Measurements from ENCODE around the gene C11orf97. TPM values are rescaled to one million over a fixed set of nuclear protein-coding genes. Genes with fewer than 3 reads are reported as not detected.
A peak's percentile ranks its signal among the peaks of the same experiment; 100 is the strongest.
"Not testable (repeated sequence)": the region's sequence is repeated elsewhere in the genome, so short reads cannot be mapped to it uniquely, and the experiment has no call there.

The C11orf97 gene, protein sequence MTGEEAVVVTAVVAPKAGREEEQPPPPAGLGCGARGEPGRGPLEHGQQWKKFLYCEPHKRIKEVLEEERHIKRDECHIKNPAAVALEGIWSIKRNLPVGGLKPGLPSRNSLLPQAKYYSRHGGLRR
- not detected in 2 replicates for total RNA-seq (2014; rRNA removed)
- not detected for polyA plus RNA-seq (2012)

DNA sequence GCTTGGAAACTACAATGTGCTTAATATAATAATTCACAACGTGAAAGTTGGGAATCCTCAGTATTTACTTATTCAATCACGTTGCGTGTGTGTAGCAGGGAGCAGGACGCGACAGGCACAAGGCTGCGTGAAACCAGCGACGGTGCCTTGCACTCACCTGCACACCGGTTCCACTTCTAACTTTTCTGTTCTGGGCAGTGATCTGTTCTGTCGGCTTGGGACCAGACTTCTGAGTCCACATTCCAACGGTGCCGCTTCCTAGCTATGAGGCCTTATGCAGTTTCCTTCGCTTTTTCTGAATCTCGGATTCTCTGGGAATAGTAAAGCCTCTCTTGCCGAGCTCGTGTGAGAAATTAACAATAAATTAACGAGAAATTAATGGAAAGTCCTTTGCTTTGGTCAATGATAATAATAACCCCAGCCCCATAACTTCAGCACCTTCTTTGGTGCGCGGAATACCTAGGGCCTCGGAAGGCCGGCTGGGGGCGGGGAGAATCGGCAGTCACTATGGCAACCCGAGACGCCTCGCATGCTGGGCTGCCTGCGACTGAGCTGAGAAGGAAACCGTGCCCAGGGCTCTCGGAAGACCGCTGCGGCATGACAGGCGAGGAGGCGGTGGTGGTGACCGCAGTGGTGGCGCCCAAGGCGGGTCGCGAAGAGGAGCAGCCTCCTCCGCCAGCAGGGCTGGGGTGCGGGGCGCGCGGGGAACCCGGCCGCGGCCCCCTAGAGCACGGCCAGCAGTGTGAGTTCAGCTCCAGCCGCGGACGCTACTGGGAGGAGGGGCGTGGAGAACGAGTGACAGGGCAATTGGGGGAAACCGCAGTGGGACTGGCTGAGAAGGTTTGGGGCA lies at the start of gene C11orf97:
Gene C11orf97 (plus strand): TSS at position 530 of the 850 bp plus-strand sequence. CDS start 68 bp downstream, at position 598.
- peak; percentile 23 for DNase-seq (ENCODE audit: low read depth)

DNA sequence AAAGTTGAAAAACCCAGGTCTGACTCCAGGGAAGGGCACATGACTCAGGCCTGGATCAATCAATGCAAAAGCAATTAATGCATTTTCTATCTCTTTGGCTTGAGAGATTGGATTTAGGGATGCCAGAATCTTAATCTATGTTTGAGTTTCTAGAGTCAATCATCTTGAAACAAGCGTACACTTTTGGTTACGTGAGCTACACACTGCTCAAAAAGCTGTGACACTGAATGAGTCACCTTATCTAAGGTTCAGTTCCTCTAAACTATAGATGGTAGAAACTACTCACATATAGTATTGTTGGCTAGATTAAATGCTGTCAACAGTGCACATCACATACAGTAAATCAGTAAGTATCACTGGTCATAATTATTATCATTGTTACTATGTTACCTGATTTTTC lies 42.8 kb upstream of the C11orf97 start:
- no peak for DNase-seq (ENCODE audit: low read depth)

DNA sequence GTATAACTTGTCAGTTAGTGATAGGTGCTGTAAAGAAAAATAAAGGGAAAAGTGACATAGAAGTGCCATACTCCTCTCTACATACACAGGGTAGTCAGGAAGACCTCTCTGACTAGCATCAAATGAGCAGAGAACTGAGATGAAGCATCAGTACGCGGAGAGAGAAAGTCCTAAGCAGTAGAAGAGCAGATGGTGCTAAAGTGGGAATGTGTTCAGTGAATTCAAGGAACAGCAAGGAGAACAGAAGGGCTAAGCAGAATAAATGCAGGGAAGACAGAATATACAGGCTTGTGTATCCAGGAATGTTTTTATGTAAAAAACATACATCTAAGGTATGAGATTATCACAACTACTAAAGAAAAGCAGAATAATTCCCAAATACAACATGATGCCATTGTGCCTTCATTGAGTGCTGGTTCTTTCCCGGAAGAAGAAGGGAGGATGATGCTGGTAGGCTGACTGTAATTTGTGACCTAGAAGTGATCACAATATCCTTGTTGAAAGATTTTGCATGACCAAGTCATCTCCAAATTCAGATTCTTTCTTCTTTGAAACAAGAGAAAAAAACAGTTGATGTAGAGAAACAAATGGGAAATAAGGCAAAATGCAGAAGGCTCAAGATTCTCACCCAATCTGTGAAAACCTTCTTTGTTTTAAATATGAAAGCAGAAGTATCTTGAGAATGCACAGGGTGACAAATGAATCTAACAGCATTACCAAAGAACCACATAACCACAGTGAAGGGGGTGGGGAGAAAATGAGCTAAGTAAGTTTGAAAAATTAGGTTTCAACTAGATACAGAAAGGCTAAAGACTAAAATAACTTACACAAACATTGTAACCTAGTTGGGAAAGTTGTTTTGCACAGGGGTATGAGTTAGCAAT lies 39.1 kb upstream of the C11orf97 start:
- peak; percentile 44 for DNase-seq (ENCODE audit: low read depth)

DNA sequence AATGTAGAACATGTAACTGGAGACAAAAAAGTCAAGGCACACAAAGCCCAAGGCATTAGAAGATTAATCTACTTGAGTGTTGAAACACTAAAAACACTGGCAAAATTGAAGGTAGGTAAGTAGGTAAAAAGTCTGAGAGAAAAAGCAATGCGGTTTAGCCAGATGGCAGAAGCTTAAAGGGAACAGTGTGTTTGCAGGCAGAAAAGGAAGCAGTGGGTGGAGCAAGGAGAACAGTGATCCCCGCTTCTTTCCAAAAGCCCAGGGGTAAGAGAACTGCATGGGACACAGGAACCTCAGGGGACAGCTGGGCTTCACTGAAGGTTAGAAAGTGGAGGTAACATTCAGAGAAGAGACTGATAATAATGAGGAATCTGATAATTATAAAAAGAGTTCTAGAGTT lies 34.6 kb upstream of the C11orf97 start:
- DNase-seq (ENCODE audit: low read depth): no peak

DNA sequence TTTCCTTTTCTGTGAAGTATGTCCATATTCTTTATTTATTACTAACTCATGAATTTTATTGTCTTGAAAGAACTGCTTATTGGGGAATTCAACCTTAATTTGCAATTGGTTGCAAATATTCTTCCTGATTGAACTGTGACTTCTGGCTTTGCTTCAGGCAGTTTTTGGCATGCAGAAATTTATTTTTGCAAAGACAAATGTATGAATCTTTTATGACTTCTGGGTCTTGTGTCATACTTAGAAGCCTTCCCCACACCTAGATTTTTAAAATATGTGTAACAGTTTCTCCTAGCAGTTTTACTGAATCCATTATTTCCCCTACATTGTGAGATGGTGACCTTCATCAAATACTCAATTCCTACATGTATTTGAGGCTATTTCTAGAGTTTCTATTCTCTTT lies 30.9 kb upstream of the C11orf97 start:
- no peak for DNase-seq (ENCODE audit: low read depth)

DNA sequence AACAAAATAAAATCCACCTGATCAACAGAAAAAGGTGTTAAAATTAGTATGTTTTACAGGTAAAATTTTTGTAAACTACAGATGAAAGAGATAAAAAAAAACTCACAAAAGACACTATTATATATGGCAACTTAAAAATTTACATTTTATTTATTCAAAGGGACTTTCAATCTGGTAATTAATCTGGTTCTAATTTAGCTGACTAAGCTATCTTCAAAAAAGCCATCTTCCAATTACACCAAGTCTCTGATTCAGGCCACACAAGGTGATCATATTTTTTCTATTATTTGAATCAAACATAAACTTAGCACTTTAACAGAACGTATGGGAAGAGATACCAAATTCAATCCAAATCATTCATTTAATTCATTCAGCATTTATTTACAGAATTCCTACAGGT lies 26.2 kb upstream of the C11orf97 start:
- no peak for DNase-seq (ENCODE audit: low read depth)

DNA sequence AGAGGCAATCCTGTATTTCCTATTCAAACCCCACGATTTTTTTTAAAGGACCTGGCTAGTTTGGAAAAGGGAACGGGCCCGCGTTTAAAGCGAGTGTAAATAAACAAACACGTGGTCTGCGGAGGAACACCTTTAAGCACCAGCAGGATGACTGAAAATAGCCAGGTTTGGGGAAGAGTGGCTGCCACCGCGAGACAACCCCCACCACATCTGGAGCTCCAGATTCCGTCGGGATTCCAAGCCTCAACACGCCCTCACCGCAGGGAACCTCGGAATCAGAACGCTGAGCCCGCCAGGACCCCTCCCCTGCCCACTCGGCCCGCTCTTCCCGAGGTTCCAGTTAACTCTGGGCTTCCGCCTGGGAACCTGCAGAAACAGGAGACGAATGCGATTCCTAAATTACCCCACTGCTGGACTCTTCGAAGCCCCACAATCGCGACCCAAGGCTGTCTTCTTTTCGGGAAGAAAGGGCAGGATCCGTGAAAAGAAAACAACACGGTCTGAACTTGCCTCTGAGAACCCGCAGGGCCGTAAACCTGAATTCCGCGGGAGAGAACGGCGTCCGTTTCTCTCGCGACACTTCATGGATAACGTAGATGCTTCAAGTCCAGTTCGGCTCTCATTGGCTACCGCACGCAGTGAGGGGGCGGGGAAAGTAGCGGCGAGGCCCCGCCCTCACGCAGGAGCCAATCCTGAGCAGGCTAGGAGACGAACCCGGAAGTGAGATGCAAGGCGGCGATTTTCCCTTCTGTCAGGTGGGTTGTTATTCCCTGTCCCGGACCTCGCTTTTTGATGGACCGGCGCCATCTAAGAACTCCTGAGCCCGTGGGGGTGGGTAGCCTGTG lies 18.8 kb upstream of the C11orf97 start, which contains the start of the genes ANKRD49 and MRE11:
Gene ANKRD49 (plus strand): TSS at position 704 of the 845 bp plus-strand sequence. CDS start 2,710 bp downstream, outside the sequence.
Gene MRE11 (minus strand): TSS at position 564 of the 845 bp plus-strand sequence. CDS start 1,043 bp downstream, outside the sequence.
- DNase-seq (ENCODE audit: low read depth): peak; percentile 96

DNA sequence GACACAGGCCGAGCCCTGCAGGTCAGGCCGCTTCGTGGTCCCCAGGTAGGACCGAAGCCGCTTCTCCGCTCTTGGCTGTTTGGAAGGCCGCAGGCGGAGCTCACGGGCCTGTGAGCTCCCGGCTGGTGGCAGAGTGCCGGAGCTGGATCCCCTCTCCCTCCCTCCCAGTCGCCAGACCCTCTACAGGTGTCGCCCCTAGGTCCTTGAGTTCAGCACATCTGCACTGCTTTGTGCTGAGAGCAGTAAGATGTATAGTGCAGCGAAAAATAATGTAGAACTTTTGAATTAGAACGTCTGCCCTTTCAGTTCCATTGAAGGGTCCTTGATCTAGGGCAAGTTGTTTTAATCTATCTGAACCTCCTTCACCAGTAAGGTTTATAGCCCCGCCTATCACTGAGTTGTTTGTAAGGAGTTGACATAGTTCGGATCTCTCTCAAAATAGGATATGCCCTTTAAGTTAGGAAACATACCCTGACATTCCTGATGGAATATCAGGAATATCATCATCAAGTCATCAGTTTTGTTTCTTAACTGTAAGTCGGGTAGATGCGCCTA lies 18.1 kb upstream of the C11orf97 start:
- DNase-seq (ENCODE audit: low read depth): no peak

DNA sequence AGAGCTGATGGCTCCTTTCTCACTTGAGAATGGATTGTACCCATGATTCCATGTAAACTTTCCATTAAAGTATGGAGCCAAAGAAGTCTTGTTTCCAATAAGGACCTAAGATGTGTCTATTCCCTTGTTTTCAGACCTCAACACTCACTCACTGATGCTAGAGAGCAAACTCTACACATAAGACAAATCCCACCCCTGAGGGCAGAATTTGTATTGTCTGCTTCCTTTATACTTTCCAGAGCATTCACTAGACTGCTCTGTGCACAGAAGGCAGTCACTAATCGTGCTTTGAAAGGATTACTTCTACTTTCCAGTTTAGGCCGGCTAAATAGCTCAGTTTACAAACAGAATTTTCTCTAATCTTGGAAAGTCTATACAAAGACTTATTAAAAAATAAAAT lies 12.1 kb upstream of the C11orf97 start:
- DNase-seq (ENCODE audit: low read depth): no peak

DNA sequence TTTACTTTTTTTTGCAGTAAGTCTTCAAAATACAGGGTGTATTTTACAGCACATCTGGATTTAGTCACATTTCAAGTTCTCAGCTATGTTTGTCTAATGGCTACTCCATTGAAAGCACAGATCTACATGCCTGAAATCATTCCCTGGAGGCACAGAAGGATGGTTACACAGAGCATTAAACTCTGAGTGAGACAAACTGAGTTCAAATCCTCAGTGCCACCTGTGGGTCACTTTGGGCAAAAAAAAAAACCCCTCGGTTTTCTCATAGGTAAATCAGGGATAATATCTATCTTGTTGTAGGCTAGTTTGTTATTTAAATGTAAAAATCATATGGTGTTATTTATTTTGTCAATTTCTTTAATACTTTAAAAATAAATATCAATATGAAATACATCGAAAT lies 10.7 kb upstream of the C11orf97 start:
- DNase-seq (ENCODE audit: low read depth): no peak

DNA sequence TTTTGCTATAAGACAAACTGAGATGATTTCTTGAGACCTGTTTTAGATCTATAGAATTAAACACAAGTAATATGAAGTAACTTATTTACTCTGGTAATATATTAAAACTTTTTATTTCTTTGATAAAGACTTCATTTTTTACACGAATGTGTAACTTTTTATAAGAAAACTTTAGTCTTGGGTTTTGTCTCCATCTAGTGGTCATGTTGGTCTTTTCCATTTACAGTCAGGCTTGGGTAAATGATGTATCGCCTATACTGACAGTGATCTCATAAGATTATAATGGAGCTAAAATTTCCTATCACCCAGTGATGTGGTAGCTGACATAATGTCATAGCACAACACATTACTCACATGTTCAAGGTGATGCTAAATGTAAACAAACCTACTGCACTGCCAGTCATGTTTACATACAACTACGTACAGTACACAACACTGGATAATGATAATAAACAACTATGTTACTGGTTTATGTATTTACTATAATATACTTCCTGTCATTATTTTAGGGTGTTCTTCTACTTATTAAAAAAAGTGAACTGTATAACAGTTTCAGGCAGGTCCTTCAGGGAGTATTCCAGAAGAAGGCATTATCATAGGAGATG lies 7.5 kb upstream of the C11orf97 start:
- DNase-seq (ENCODE audit: low read depth): peak; percentile 55

DNA sequence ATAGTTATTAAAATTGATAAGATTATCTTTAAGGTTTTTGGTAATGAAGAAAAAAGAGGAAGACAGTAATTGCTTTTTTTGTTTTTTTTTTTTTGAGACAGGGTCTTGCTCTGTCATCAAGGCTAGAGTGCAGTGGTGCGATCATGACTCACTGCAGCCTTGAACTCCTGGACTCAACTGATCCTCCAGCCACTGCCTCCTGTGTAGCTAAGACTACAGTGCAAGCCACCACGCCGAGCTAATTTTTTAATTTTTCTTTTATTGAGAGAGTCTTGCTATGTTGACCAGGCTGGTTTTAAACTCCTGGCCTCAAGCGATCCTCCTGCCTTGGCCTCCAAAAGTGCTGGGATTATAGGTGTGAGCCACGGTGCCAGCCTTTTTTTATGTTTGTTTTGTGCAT lies 5.7 kb upstream of the C11orf97 start:
- DNase-seq (ENCODE audit: low read depth): not testable (repeated sequence)

DNA sequence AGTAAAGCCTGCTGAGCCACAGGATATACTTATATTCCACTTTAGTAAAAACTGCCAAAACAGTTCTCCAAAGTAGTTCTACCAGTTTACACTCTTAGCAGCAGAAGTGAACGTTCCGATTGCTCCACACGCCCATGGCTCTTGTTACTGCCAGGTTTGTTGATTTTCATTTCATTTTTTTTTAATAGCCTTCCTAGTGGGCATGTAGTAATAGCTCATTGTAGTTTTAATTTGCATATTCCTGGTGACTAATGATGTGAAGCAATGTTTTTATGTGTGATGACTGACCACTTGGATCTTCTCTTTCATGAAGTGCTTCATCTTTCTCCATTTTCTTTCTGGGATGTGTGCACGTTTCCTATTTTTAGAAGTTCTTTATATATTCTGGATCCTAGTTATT lies 4.8 kb upstream of the C11orf97 start:
- DNase-seq (ENCODE audit: low read depth): no peak

DNA sequence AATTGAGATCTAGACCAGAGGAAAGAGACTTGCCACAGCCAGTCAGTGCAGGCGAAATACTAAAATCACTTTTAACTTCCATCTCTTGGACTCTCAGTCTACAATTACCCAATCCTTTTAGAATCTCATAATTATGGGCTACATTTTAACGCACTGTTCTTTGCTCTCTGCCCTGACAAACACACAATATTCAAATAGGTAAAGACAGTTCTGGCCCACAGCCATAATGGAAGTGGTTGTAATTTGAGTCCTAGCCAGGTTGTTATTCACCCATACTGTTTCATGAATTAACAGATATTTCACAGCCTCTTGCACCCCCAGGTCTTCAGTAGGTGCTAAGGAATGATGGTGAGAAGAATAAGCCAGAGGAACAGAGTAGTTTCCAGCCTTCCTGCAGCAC lies 830 bp downstream of the C11orf97 start:
- no peak for DNase-seq (ENCODE audit: low read depth)

DNA sequence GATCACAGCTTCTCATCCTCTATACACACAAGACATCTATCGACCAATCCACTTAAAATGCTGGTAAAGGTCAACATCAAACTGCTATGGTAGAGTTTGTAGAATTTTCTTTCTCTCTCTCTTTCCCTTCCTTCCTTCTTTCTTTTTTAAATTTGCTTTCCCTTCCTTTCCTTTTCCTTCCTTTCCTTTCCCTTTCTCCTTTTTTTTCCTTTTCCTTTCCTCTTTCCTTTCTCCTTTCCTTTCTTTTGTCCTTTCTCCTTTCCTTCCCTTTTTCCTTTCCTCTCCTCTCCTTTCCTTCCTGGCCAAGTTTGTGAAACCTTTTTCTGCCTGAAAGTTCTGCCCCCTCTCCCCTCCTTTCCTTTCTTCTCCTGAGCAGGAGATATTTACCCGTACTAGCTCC lies 3.1 kb downstream of the C11orf97 start:
- DNase-seq (ENCODE audit: low read depth): no peak

DNA sequence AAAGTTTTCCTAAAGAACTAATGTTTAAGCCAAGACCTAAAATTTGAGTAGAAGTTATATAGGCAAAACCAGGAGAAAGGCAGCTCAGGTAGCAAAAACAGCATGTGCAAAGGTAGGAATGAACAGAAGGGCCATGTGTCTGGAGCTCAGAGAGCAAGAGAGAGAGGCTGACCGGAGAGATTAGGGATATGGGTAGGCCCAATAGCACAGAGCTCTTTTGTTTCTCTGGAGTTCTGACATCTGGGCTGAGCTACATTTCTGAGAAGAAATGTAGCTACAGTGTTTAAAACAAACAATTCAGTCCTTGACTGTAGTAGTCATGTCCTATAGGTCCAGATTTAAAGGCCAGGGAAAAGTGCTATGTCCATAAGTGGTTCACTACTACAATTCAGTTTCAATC lies 4.5 kb downstream of the C11orf97 start:
- no peak for DNase-seq (ENCODE audit: low read depth)

DNA sequence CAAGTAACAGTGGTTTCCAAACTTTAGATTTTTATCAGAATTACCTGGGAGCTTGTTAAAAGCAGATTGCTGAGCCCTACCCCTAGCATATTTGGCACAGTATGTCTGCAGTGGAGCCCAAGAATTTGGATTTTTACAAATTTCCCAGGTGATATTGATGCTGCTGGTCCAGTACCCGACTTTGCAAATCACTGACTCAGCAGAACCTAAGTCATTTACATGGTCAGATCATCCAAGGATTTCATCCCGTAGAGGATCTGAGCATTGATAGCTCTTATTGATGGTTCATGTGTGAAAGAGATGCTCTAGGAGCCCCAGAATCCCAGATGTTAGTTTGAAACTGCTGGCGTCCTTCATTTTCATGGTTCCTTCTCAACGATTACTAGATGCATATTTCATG lies 6.0 kb downstream of the C11orf97 start:
- no peak for DNase-seq (ENCODE audit: low read depth)

DNA sequence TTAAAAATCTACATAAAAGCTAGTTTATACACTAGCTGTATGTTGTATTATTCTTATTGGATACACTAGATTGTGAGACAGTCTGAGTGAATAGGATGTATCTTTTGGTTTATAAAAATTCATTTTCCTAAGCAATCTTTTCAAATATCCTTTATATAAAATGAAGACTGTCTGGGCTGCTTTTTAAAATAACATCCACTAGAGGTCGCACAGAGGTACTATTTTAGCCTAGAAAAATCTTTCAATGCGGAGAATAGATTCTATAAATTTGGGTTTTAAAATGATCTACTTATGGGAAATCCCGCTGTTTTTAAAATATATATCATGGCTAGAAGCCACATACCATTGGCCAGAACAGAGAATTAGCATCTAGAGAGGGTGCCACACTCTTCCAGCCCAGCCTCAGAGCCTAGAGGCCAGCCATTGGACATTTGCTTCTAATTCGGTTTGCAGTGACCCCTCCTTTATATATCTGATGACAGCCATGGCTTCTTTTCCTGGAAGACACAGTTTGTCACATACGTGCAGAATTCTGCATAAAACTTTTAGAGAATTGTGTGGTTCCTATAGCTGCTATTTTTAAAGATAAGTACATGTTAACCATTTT lies 7.3 kb downstream of the C11orf97 start:
- DNase-seq (ENCODE audit: low read depth): peak; percentile 20

DNA sequence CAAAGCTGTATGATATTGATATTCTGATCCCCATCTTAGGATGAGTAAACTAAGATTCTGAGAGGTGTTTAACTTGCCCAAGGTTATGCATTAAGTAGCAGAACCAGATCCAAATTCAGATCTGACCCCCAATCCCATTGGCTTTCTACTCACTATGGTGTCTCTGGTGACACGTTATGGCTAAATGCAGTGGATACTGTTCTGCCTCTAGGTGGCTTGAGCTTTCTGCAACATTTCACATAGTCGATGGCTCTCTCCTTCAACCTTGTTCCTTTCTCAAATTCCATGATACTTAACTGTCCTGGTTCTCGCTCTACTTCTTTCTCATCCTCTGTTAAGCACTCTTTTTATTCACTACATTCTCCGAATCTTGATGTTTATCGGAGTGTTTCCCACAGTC lies 9.4 kb downstream of the C11orf97 start:
- DNase-seq (ENCODE audit: low read depth): no peak

DNA sequence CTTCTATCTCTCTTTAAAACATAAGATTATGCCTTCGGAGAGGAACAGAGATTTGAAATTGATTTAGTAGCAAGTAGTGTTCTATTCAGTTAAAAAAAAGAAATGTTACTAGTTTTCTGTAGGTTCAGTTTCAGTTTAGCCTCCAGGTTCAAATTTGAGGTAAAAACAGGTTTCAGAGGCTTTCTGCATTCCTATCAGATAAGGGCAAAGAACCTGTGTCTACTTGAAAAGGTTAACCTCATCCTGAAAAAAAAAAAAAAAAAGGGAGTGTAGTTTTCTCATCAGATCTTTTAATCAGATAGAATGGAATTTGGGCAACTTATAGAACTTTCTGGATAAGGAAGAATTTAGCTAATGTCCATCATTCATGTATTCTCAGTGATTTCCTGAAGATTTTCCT lies 12.1 kb downstream of the C11orf97 start:
- DNase-seq (ENCODE audit: low read depth): no peak

Data from LHCN-M2 (cell line).